HG02840 (cell line): ENCODE data around the gene GNAL.
"Not testable (repeated sequence)": the region's sequence is repeated elsewhere in the genome, so short reads cannot be mapped to it uniquely, and the experiment has no call there.

Experiments used
- ATAC-seq: cut with Tn5 transposase; IDR thresholded peaks from one replicate; pipeline ENCODE4 v1.9.1; 2021; ENCODE audit warnings: mild to moderate bottlenecking, moderate library complexity, moderate number of reproducible peaks; ENCODE audit not compliant: unreplicated experiment, low FRiP score

The GNAL gene

DNA sequence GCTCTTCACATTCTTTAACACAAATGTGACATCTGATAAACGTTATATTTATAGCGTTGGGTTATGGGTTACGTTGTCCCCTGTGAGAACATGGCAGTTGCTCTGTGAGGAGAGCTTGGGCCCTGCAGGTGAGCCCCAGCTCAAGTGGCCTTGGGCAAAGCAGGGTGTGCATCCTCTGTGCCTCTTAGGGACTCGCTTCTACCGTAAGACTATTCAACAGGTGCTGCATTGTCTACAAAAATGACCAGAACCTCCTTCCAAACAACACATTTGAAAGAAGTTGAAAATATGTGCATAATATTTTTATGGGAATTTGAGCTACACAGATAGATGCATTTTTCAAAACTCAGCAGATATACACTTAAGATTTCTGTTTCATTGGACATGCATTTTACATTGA, 145.7 kb downstream of the GNAL start:
- no peak for ATAC-seq

DNA sequence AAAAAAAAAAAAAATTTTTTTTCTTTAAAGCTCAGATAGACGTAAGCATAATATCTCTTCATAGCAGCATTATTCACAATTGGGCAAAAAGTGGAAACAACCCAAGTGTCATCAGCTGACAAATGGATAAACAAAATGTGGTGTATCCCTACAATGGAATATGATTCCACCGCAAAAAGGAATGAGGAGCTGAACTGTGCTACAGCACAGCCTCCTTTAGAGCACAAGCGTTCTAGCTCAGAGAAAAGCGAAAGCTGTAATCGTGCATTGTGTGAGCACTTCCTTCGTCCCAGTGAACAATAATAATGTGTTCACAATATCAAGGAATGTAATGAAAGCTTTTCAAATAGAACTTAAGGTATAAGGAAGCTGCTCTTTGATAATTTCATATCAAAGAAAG, 150.5 kb downstream of the GNAL start:
- ATAC-seq, result no peak

DNA sequence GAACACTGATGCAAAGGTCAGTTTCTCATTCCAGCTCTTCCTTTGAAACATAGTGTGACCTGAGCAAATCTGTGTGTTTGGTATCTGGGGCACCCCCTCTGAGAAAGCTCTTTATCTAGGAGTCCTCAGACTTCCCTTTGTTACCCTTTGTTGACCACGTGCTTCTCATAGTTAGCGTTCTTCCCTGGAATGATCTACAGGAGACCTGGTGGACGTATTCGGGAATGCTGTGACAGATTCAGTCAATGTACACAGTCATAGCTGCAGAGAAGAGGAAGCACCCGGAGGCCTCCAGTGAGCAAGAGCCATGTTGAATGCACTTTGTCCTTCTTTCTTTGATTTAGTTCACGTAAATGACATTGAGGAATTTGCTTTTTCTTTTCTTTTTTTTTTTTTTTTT, 151.4 kb downstream of the GNAL start:
- no peak for ATAC-seq

DNA sequence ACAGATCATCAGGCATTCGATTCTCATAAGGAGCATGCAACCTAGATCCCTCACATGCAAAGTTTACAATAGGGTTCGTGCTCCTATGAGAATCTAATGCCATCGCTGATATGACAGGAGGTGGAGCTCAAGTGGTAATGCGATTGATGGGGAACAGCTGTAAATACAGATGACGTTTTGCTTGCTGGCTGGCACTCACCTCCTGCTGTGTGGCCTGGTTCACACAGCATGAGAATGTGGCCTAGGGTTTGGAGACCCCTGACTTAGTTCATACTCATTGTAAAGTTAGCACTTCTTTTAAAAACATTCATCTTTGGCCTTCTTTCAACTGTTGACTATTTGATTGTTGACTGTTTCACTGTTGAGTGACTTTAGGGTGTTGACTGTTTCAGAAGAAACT, 153.5 kb downstream of the GNAL start:
- ATAC-seq, result no peak

DNA sequence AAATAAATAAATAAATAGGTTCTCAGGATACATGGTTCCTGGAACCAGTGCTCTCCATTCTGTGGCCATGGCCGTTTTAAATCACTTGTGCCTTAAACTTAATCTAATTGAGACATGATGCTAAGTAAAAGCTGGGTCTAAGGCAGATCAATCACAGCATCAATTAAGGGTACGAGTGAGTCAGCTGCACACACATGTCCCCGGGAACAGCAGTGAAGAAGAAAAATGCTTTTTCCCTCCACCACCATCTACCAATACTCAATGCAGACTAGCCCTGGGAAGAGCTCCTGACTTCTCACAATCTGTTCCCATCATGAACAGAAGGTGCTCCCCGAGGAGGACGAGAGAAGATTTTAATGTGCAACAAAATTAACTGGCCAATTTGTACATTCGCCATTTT, 155.4 kb downstream of the GNAL start:
- ATAC-seq, result no peak

DNA sequence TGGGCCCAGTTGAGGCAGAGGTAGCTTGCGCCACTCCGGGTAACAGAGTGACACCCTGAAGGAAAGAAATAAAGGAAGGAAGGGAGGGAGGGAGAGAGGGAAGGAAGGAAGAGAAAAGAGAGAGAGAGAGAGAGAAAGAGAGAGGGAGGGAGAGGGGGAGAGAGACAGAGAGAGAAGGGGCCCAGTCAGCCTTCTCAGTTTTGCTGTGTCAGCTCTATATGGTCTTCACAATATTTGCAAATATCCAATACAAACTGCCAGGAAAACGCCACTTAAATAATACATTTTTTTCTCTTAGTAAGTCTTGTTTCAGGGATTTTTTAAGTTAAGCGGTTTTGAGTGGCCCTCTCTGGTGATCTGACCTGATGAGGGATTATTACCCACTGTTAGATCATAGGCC, 156.6 kb downstream of the GNAL start:
- ATAC-seq, result no peak

DNA sequence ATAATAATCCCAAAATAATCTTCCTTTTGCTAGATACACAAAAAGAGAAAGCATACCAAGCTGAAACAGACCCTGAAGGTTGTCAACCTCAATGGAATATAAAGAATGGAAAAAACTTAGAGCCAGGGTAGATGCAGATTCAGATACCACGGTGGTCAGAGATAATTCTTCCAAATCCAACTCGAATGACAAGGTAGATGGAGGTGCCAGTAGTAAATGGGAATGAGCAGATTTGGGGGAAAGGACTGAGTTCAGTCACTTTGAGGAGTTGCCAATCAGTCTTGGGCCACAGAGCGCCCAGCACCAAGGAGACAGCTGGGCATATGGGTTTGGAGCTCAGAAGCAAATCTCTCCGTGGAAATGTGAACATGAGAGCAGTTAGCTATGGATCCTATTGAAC, 158.7 kb downstream of the GNAL start:
- ATAC-seq, result no peak

DNA sequence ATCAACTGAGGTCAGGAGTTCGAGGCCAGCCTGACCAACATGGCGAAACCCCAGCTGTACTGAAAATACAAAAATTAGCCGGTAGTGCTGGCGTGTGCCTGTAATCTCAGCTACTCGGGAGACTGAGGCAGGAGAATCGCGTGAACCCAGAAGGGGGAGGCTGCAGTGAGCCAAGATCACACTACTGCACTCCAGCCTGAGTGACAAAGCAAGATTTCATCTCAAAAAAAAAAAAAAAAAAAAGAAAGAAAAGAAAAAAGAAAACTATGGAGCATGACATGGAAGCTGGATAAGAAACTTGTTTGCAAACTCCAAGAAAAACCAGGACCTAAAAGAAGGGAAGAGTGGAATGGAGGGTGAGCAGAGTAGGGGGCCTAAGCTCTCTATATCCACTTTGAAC, 160.2 kb downstream of the GNAL start:
- no peak for ATAC-seq

DNA sequence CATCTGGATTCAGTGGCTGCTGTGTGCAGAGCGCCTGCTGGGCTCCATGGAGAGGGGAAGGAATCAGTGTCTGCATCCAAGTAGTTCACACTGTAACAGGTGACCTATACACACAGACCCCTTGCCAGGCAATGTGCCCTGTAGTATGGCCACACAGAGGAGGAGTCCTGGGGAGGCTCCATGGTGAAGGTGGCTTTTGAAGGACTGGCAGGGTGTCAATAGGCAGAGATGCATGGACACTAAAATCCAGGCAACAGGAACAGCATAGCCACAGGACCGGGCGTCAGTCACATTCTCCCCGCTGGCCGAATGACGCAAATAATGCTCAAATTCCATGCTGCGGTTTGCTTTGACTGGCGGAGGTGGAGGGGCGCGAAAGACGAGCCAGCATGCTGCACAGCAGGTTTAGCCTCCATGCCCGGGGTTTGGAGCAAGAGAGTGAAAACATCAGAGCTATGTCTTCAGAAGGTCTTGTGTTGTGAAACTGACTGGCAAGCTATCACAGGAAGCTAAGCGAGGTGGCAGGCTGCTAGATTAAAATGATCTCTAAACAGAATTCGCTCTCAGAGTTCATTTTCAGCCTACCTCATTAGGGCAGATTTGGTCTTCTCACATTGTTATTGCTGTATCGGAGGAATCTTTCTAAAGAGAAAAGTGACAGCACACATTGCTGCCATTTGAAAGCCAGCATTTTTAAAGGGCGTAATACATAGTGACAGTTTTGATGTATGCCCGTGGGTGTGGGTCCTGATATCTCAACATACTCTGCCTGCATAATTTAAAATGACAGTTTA, 161.0 kb downstream of the GNAL start:
- ATAC-seq, result no peak

DNA sequence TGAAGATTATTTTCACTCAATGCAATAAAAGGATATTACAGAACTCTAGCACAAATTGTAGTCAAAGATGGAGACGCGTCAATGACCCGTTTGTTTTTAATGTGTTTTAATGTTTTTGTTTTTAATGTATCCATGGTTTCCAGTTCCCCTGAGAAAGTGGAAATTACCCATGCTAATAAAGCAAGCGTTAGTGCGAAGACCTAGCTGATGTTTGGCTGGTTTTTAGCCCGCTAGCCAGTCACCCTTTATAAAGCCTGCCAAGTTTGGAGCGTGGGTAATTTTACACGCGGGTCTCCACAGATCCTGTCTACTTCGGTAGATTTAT, 161.7 kb downstream of the GNAL start:
- ATAC-seq, result peak; percentile 36

DNA sequence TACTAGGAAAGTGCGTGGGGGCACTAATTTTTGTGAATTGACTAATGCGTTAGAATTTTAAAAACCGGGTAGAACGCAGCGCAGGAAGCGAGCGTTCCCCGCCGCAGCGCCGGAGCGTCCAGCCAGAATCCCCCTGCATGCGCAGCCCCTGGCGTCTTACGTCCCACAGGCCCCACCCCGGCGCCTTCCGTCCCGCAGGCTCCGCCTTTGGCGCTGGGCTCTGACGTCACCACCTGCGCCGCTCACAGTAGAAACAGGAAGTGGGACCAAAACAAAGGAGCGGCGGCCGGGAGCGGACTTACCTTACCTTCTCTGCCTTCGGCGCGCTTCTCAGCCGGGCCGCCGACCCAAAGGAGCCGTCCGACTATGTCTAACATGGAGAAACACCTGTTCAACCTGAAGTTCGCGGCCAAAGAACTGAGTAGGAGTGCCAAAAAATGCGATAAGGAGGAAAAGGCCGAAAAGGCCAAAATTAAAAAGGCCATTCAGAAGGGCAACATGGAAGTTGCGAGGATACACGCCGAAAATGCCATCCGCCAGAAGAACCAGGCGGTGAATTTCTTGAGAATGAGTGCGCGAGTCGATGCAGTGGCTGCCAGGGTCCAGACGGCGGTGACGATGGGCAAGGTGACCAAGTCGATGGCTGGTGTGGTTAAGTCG, 162.2 kb downstream of the GNAL start, which contains the start of gene CHMP1B:
TSS of gene CHMP1B (plus strand) at position 268 of the 660 bp plus-strand sequence. CDS start at position 367, 99 bp downstream.
- peak; percentile 95 for ATAC-seq

DNA sequence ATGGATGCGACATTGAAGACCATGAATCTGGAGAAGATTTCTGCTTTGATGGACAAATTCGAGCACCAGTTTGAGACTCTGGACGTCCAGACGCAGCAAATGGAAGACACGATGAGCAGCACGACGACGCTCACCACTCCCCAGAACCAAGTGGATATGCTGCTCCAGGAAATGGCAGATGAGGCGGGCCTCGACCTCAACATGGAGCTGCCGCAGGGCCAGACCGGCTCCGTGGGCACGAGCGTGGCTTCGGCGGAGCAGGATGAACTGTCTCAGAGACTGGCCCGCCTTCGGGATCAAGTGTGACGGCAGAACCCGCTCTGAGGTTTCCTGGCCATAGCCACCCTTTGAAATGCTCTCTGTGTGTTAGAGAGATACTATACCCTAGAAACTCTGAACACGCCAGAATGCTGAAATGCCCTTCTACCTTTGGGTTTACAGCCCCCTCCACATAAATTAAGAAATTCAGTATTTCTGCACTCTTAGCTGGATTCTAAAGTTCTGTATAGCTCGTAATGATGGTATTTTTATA, 162.8 kb downstream of the GNAL start:
- ATAC-seq, result peak; percentile 21

DNA sequence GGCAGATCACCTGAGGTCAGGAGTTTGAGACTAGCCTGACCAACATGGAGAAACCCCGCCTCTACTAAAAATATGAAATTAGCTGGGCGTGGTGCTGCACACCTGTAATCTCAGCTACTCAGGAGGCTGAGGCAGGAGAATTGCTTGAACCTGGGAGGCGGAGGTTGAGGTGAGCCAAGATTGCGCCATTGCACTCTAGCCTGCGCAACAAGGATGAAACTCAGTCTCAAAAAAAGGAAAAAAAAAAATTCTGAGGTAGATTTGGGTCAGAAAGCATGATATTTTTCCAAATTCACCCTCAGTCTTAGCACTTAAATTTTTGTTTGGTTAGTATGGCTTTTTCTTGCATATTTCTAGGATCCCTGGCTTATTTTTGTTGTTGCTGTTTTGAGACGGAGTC, 165.5 kb downstream of the GNAL start:
- not testable (repeated sequence) for ATAC-seq

DNA sequence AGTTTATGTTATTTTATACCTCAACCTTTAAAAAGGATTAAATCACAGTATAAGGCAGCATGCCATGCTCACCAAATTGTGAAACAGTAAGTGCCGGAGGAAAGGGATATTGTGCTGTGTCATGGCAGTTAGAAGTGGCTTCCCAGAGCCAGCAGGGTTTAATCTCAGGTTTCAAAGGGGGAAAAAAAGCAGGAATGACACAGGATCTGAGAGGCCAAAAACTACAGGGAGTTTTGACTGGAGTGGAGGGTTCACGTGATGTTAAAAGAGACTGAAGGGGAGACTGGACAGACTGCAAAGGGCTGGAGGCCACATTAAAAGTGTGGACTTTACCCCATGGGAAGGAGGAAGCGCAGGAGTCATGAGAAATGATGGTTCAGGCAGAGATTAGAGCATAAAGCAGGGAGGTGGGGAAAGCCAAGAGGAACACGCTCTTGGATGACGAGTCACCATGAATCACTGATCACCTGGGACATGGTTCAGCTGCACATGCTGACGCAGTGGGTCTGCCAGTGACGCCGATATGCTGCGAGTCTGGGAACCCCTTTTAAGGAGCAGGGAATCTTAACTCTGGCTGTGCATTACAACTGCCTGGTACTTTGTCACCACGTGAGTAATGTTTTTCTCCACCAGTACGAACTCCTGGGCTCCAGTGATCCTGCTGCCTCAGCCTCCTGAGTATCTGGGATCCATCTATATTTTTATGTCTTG, 168.3 kb downstream of the GNAL start:
- ATAC-seq, result no peak

DNA sequence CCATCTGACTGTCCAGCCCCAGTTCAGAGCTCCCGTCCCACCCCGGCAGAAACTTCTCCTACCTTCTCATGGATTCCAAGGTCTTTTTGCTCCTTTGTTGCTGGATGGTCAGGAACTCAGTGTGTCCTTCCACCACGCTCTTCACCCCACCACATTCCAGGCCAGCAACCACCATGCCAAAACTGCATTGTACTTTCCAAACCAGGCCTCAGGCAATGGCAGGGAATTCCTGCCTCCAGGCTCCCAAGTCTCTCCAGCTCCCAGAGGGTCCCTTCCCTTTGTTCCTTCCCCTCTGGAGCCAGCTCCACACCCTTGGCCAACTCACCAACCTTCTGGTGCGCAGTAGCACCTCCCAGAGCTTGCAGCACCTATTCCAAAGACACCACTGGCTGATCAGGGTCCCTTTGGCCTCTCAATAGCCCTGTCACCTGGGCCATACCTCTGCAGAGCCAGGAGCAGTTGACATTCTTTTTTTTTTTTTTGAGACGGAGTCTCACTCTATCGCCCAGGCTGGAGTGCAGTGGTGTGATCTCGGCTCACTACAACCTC, 170.3 kb downstream of the GNAL start:
- ATAC-seq, result no peak

DNA sequence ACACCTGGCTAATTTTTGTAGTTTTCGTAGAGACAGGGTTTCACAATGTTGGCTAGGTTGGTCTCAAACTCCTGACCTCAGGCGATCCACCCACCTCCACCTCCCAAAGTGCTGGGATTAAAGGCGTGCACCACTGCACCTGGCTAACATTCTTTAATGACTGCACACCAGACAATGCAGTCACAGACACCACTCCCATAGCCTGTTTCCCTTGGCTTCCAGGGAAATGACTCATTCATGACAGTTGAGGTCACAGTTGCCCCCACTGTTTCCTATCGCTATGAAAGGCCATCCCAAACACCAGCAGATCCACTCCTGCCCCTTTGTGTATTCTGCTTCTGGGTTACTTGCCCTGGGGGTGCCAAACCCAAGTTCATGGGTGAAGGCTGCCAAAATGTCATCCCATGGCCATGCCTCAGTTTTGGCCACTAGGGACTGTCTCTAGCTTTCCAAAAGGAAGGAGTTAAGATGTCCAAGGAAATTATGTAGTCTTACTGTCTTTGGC, 170.9 kb downstream of the GNAL start:
- no peak for ATAC-seq

DNA sequence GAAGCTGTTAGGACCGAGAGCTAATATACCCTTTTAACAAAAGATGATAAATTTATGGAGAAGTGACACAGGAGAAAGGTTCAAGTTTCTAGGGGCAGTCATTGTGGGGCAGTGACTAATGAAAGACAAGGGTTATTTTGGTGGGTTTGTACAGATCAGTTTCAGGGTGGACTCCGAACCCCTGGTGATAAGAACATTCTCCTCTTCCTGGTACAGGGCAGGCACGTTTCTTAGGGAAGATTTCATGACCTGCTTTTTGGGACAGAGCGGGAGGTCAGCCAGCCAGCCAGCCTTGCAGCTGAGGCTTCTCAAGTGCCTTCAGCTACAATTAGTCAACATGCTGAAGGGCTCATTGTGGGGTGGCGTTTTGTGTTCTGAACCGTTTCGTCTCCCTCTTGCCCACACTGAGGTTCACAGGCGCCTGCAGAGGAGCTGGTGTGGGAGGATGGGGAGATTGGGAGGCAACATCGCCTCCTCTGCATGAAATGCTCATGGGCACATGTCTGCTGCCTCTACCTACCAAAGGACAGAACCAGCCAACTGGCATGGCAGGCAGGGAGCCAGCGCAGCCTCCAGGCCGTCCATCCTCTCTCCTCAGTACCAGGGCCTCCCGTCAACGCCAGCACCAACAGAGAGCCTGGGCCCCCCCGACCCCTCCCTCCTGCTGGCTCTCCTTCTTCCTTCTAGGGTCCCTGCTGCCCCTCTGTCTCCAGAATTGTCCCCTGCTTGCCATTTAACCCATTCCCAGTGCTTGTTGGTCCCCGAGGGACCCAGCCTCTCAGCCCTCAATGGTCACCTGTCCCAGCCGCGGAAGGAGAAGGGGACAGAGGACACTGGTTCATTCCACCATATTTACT, 171.8 kb downstream of the GNAL start:
- ATAC-seq, result no peak

DNA sequence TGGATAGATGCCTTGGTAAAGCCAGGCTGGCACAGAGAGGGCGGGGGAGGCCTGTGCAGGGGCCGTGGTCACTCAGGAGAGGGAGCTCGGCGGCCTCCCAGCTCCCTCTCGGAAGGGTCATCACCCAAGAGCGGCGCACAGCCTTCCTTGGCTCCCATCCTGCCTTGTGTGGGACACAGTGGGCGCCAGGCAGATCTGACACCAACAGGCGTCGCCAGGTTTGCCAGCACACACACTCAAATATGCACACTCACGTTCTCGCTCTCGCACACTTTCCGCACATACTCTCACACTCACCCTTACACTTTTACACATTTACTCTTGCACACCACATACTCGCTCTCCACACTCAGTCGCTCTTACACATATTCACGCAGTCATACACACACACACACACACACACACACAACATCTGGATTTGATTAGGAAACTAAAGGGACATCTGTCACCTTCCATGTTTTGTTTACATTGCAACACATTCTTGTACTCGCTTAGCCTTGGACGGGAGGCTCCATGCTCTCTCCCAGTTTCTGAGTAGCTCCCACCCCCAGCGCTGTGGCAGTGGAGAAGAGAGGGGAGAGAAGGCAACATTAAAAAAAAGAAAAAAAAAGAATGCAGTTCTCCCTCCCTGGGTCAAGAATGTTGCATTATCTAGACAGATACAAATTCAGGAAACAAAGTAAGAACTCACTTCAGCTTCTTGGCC, 172.7 kb downstream of the GNAL start:
- no peak for ATAC-seq

DNA sequence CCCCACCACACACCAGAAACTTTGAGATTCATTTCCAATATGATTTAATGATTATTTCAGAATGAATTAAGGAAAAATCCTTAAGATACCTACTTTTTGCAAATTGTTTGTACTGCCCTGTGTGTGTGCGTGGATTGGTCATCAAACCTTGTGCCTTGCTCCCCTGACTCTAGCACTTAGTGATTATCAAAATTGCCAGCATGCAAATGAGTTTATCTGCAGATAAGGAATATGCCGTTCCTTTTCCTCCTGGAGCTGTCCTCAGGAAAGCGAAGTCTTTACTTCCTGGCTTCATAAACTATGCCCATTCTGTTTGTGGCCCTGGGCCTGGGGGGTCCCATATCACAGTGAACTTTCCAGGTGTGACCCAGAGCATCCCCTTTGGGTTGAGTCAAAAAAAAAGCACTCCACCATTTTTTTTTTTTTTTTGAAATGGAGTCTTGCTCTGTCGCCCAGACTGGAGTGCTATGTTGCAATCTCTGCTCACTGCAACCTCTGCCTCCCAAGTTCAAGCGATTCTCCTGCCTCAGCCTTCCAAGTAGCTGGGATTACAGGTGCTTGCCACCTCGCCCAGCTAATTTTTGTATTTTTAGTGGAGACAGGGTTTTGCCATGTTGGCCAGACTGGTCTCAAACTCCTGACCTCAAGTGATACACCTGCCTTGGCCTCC, 173.5 kb downstream of the GNAL start:
- no peak for ATAC-seq
